RWPE2 (cell line): ENCODE results near the gene CCSAP.

Source experiments
- ATAC-seq: fragments of 200-7000 bp; cut with Tn5 transposase; 3 replicates; pipeline ENCODE4 v1.9.1; 2021; ENCODE audit warnings: low read depth
- DNase-seq: peaks from one replicate; pipeline ENCODE4 v3.0.0-alpha.2; 2020; ENCODE audit warnings: low spot score
- H3K27ac ChIP-seq: fragments of 450-650 bp; 2 replicates; pipeline ENCODE4 v1.5.1; 2017; ENCODE audit warnings: mild to moderate bottlenecking; ENCODE audit not compliant: poor library complexity, severe bottlenecking
- H3K27me3 ChIP-seq: fragments of 250-450 bp; sonication (Bioruptor Pico); 2 replicates; pipeline ENCODE4 v1.5.1; 2021; ENCODE audit warnings: mild to moderate bottlenecking, moderate library complexity; ENCODE audit not compliant: insufficient read depth, poor library complexity, severe bottlenecking
- H3K36me3 ChIP-seq: fragments of 250-450 bp; sonication (Bioruptor Pico); 2 replicates; pipeline ENCODE4 v1.5.1; 2020; ENCODE audit warnings: low read depth, mild to moderate bottlenecking, moderate library complexity
- H3K4me1 ChIP-seq: fragments of 250-450 bp; sonication (Bioruptor Pico); 2 replicates; pipeline ENCODE4 v1.5.1; 2021; ENCODE audit warnings: mild to moderate bottlenecking, moderate library complexity; ENCODE audit not compliant: insufficient read depth, poor library complexity, severe bottlenecking
- H3K4me3 ChIP-seq: fragments of 250-450 bp; sonication (Bioruptor Pico); 2 replicates; pipeline ENCODE4 v1.5.1; 2021; ENCODE audit warnings: mild to moderate bottlenecking, moderate library complexity; ENCODE audit not compliant: severe bottlenecking
- H3K9me3 ChIP-seq: fragments of 250-450 bp; sonication (Bioruptor Pico); 2 replicates; pipeline ENCODE4 v1.5.1; 2021; ENCODE audit warnings: mild to moderate bottlenecking, moderate library complexity; ENCODE audit not compliant: severe bottlenecking
- TF ChIP-seq, protein P1 (sequence below): fragments of 450-650 bp; IDR thresholded peaks from one replicate; pipeline ENCODE4 v1.5.1; 2017; ENCODE audit warnings: mild to moderate bottlenecking, moderate library complexity; ENCODE audit not compliant: poor library complexity, severe bottlenecking

CCSAP gene

DNA sequence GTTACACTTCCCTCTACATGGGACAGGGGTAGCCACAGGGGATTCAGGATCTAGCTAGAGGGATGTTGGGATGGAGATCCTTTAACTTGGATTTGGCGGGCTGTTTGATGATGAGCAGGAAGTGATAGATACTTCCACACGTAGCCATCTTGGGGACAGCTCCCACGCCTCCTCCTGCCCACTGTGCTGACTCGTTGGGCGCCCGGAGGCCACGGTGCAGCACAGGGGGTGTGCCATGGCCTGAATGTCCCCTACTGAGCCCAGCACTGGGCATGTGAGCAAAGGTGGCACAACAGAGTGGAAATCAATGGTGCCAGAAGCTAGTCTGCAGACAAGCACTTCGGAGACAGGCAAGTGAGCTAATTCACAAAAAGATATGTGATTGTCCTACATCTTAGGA, 31.6 kb upstream of the CCSAP start:
- Histone ChIP-seq H3K27me3 (no peaks in the 10 kb centered on the region), H3K4me3 (no peak overlapping the region), H3K9me3 (no peaks in the 10 kb centered on the region), H3K36me3 (no peaks in the 10 kb centered on the region), H3K4me1 (peaks cover 7% of the 10 kb centered on the region), H3K27ac (no peak overlapping the region)
- ATAC-seq = no peak
- DNase-seq = no peak
- TF ChIP-seq, protein P1, sequence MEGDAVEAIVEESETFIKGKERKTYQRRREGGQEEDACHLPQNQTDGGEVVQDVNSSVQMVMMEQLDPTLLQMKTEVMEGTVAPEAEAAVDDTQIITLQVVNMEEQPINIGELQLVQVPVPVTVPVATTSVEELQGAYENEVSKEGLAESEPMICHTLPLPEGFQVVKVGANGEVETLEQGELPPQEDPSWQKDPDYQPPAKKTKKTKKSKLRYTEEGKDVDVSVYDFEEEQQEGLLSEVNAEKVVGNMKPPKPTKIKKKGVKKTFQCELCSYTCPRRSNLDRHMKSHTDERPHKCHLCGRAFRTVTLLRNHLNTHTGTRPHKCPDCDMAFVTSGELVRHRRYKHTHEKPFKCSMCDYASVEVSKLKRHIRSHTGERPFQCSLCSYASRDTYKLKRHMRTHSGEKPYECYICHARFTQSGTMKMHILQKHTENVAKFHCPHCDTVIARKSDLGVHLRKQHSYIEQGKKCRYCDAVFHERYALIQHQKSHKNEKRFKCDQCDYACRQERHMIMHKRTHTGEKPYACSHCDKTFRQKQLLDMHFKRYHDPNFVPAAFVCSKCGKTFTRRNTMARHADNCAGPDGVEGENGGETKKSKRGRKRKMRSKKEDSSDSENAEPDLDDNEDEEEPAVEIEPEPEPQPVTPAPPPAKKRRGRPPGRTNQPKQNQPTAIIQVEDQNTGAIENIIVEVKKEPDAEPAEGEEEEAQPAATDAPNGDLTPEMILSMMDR = no peak

DNA sequence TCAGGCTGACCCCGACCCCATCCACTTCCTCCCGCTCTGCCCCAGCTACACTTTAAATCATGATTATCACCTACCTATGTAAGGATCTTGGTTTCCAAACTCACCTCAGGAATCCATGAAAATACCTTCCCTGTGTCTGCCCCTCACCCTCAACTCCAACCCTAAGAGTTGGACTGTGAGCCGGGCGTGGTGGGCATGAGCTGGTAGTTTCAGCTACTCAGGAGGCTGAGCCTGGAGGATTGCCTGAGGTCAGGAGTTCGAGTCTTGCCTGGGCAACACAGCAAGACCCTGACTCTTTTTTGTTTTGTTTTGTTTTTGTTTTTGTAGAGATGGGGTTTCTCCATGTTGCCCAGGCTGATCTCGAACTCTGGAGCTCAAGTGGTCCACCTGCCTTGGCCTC, 30.5 kb upstream of the CCSAP start:
- ATAC-seq = no peak

DNA sequence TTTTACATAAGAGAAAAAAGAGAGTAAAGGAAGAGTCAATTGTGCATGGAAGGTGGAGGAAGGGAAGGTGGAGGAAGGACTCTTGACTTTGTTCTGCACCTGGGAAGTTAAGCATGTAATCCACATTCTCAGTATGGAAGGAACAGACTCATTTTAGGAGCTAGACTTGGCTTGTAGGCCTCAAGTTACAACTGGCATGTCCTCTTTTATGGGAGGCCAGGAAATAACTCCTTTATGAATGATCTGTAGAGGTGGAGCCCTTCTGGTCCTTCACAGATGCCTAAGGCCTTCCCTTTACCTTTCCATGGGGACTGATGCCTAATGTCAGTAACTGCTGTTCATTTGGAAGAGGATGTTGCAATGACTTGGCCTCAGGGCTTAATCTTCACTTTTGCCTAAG, 29.4 kb upstream of the CCSAP start:
- H3K36me3 ChIP-seq = no peaks in the 10 kb centered on the region
- no peaks in the 10 kb centered on the region for H3K27me3 ChIP-seq
- TF ChIP-seq, protein P1 = no peak
- DNase-seq (no peak), ATAC-seq (no peak)
- H3K4me1 ChIP-seq = peaks cover 7% of the 10 kb centered on the region
- H3K9me3 ChIP-seq = no peaks in the 10 kb centered on the region
- H3K27ac ChIP-seq = peak overlapping the region; percentile 55
- no peak overlapping the region for H3K4me3 ChIP-seq

More for the DNA sequence above, 30.5 kb upstream of the CCSAP start:
- Histone ChIP-seq H3K27ac (no peak overlapping the region), H3K9me3 (no peaks in the 10 kb centered on the region), H3K36me3 (no peaks in the 10 kb centered on the region), H3K4me3 (no peak overlapping the region), H3K4me1 (peaks cover 7% of the 10 kb centered on the region), H3K27me3 (no peaks in the 10 kb centered on the region)
- no peak for DNase-seq
- TF ChIP-seq, protein P1 = no peak

DNA sequence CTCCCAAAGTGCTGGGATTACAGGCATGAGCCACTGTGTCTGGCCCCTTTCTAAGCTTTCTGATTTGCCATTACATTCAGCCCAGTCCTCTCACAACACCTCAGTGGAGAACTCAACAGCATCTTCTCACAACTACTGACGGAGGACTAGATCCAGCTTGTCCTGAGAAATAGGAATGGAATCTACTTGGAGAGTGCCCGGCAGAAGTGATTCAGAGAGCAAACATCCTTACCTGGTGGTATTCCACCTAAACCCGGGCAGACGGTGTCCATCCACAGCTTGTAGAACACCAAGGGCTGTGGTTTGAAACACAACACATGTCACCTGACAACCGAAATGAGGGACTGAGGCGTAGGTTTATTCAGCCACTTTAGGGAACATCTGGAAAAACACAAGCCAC, 28.8 kb upstream of the CCSAP start:
- peaks cover 7% of the 10 kb centered on the region for H3K4me1 ChIP-seq
- H3K9me3 ChIP-seq = no peaks in the 10 kb centered on the region
- H3K27ac ChIP-seq = peak overlapping the region; percentile 55
- H3K36me3 ChIP-seq = no peaks in the 10 kb centered on the region
- no peak overlapping the region for H3K4me3 ChIP-seq
- H3K27me3 ChIP-seq = no peaks in the 10 kb centered on the region
- peak; percentile 99 for ATAC-seq
- TF ChIP-seq, protein P1 = no peak
- DNase-seq = no peak

DNA sequence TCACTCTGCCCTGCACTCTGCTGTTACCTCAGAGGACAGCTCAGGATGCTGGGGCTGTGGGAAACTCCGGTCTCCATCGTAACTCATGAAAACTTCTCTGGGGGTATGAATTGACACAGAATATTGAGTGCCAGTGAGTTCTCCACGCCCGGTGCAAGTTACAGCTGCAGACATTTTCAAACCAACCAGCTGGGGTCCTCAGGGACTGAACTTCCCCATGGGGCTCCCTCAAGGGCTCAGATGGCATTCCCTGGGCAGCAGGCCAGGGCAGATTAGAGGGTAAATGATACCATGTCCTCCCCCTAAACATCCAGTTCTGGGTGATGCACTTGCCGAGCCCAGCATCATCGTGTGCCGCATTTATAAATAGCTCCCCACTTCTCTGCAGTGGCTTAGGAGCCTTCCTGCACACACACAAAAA, 27.8 kb upstream of the CCSAP start:
- DNase-seq = no peak
- peaks cover 7% of the 10 kb centered on the region for H3K4me1 ChIP-seq
- H3K36me3 ChIP-seq = no peaks in the 10 kb centered on the region
- TF ChIP-seq, protein P1 = no peak
- no peak overlapping the region for H3K27ac ChIP-seq
- ATAC-seq = no peak
- no peaks in the 10 kb centered on the region for H3K9me3 ChIP-seq
- no peaks in the 10 kb centered on the region for H3K27me3 ChIP-seq
- H3K4me3 ChIP-seq = no peak overlapping the region
